Keratinocyte (primary cell): Measurements from ENCODE around the gene TDRKH. TPM values are rescaled to one million over a fixed set of nuclear protein-coding genes. Genes with fewer than 3 reads are reported as not detected.

Source experiments
- DNase-seq: peaks from one replicate; pipeline ENCODE4 v3.0.0-alpha.2; 2011; ENCODE audit warnings: low read depth, missing footprints, low spot score
- FAIRE-seq: peaks from 2 replicates; lab custom pipeline; 2011; peaks lifted over from hg19 to GRCh38; lab: Jason Lieb, UNC
- H2AFZ ChIP-seq: 2 replicates; pipeline ENCODE4 v1.6.0; 2012; ENCODE audit warnings: low read length, control low read depth, inconsistent platforms; ENCODE audit not compliant: control insufficient read depth
- H3K27ac ChIP-seq: 2 replicates; pipeline ENCODE4 v1.5.1; 2011; ENCODE audit warnings: low read length; ENCODE audit not compliant: control insufficient read depth, insufficient read depth
- H3K27me3 ChIP-seq: 3 replicates; pipeline ENCODE4 v1.6.0; 2011; ENCODE audit warnings: low read length; ENCODE audit not compliant: control insufficient read depth, insufficient read depth; ENCODE audit errors: extremely low read depth
- H3K36me3 ChIP-seq, 2 experiments: 2 replicates in 1 of 2; 3 replicates in 1 of 2; pipeline ENCODE4 v1.5.1; 2011; ENCODE audit warnings: low read length in 2 of 2, mild to moderate bottlenecking in 1 of 2; ENCODE audit not compliant: control insufficient read depth in 2 of 2, insufficient read depth in 2 of 2; ENCODE audit errors: extremely low read depth in 1 of 2
- H3K4me1 ChIP-seq: 3 replicates; pipeline ENCODE4 v1.5.1; 2011; ENCODE audit warnings: low read length; ENCODE audit not compliant: control insufficient read depth, insufficient read depth; ENCODE audit errors: extremely low read depth
- H3K4me2 ChIP-seq: 3 replicates; pipeline ENCODE4 v1.6.0; 2011; ENCODE audit warnings: low read depth, low read length; ENCODE audit not compliant: control insufficient read depth, insufficient read depth; ENCODE audit errors: extremely low read depth
- H3K4me3 ChIP-seq, 3 experiments: fragments of 200-600 bp in 1 of 3; sonication (generic) in 1 of 3; 2 replicates in 2 of 3; 3 replicates in 1 of 3; pipeline ENCODE4 v1.5.1; 2011 to 2016; ENCODE audit warnings: low read length in 3 of 3, mild to moderate bottlenecking in 3 of 3, control low read depth in 2 of 3, inconsistent platforms in 1 of 3, low read depth in 1 of 3, mixed read lengths in 1 of 3, mixed run types in 1 of 3, moderate library complexity in 1 of 3; ENCODE audit not compliant: control insufficient read depth in 2 of 3, insufficient read depth in 2 of 3; ENCODE audit errors: extremely low read depth in 1 of 3
- H3K79me2 ChIP-seq: 2 replicates; pipeline ENCODE4 v1.6.0; 2012; ENCODE audit warnings: low read length; ENCODE audit not compliant: control insufficient read depth, insufficient read depth
- H3K9ac ChIP-seq: 3 replicates; pipeline ENCODE4 v1.6.0; 2011; ENCODE audit warnings: low read length; ENCODE audit not compliant: control insufficient read depth, insufficient read depth; ENCODE audit errors: extremely low read depth
- H3K9me1 ChIP-seq: 3 replicates; pipeline ENCODE4 v1.6.0; 2011; ENCODE audit warnings: low read length; ENCODE audit not compliant: control insufficient read depth, insufficient read depth; ENCODE audit errors: extremely low read depth
- H3K9me3 ChIP-seq: 2 replicates; pipeline ENCODE4 v1.5.1; 2012; ENCODE audit warnings: low read depth, low read length; ENCODE audit not compliant: control insufficient read depth
- H4K20me1 ChIP-seq: 3 replicates; pipeline ENCODE4 v1.6.0; 2011; ENCODE audit warnings: low read length; ENCODE audit not compliant: control insufficient read depth, insufficient read depth; ENCODE audit errors: extremely low read depth
- CTCF ChIP-seq, 3 experiments: IDR thresholded peaks in 1 of 3; conservative IDR thresholded peaks in 1 of 3; optimal IDR thresholded peaks in 1 of 3; 2 replicates in 2 of 3; 3 replicates in 1 of 3; pipeline versions ENCODE3 to v1.5.1; 2011; ENCODE audit warnings: low read length in 3 of 3, mild to moderate bottlenecking in 3 of 3, moderate library complexity in 2 of 3, control low read depth in 1 of 3, inconsistent platforms in 1 of 3; ENCODE audit not compliant: insufficient read depth in 2 of 3; ENCODE audit errors: extremely low read depth in 1 of 3
- EZH2 ChIP-seq: IDR thresholded peaks from one replicate; pipeline ENCODE4 v1.6.1; 2012; ENCODE audit warnings: inconsistent platforms, mild to moderate bottlenecking, low read length, moderate library complexity
- dilution Hi-C: fragments of 300-500 bp; cut with MboI; formaldehyde crosslinking; loops from one replicate; pipeline ENCODE4 v1.7.0; 2020; ENCODE audit warnings: low sequenced_read_pairs; ENCODE audit not compliant: extremely low pct_ligation_motif_present
- polyA plus RNA-seq, 5 experiments: library from polyadenylated mRNA; depleted of rRNA in 3 of 5; stranded (reverse) in 3 of 5; stranded (forward) in 1 of 5; unstranded in 1 of 5; fragments of >200 nt; gene quantifications; 1 replicate in 1 of 5; 2 replicates in 3 of 5; 3 replicates in 1 of 5; pipeline versions ENCODE4 v1.2.1 to v1.2.3, GENCODE V29; 2011 to 2012; ENCODE audit warnings: missing spikeins in 2 of 5, low read depth in 1 of 5, low replicate concordance in 1 of 5

Gene TDRKH
- polyA plus RNA-seq, 1 donor (not counting 4 experiments of a cell fraction or from before 2014, with no cell fraction given), result 9.7 TPM

GRCh38 chr1:151832318-151832980, 42.1 kb upstream of the TDRKH start:
- TF ChIP-seq CTCF (optimal IDR thresholded peaks at IDR 0.05 in 1 of 3, IDR thresholded peaks at IDR 0.05 in 1 of 3, conservative IDR thresholded peaks at IDR 0.05 in 1 of 3; ENCODE audit: extremely low read depth in 1 of 3, insufficient read depth in 2 of 3, low read length in 3 of 3), result no peak
- TF ChIP-seq EZH2, result no peak
- Histone ChIP-seq H3K27ac (no peak overlapping the region), H3K27me3 (no peaks in the 10 kb centered on the region), H3K4me3 (no peak overlapping the region), H4K20me1 (no peaks in the 10 kb centered on the region), H2AFZ (peak overlapping the region; percentile 26), H3K36me3 (no peaks in the 10 kb centered on the region), H3K4me2 (peak overlapping the region; percentile 5), H3K4me1 (peaks cover 37% of the 10 kb centered on the region), H3K79me2 (no peaks in the 10 kb centered on the region), H3K9me3 (no peaks in the 10 kb centered on the region), H3K9ac (no peak overlapping the region), H3K9me1 (peaks cover 2% of the 10 kb centered on the region)
- dilution Hi-C loops, result no loop called here
- FAIRE-seq, result no peak
- no peak for DNase-seq

- Histone ChIP-seq H3K9me1 (no peaks in the 10 kb centered on the region), H3K79me2 (no peaks in the 10 kb centered on the region), H3K4me2 (peak within 1 kb of the TSS; percentile 6), H2AFZ (peak within 1 kb of the TSS; percentile 54), H3K4me1 (peaks cover 28% of the 10 kb centered on the region), H3K36me3 (no peaks in the 10 kb centered on the region), H3K4me3 (no peak within 1 kb of the TSS), H3K27ac (no peak within 1 kb of the TSS), H4K20me1 (no peaks in the 10 kb centered on the region), H3K9ac (no peak within 1 kb of the TSS), H3K9me3 (no peaks in the 10 kb centered on the region), H3K27me3 (no peaks in the 10 kb centered on the region)
- DNase-seq (no peak), FAIRE-seq (no peak)
- dilution Hi-C loops, result no loop called here
- TF ChIP-seq EZH2 (no peak), CTCF (optimal IDR thresholded peaks at IDR 0.05 in 1 of 3, IDR thresholded peaks at IDR 0.05 in 1 of 3, conservative IDR thresholded peaks at IDR 0.05 in 1 of 3; ENCODE audit: extremely low read depth in 1 of 3, insufficient read depth in 2 of 3, low read length in 3 of 3) (no peak)
Observed at GRCh38 chr1:151831605-151832004, 41.3 kb upstream of the TDRKH start, which contains the start of gene RORC. Gene RORC (minus strand): TSS chr1:151831802. CDS start chr1:151831764, 38 bp downstream.
